ENCODE results near the gene ARV1. TPM values are rescaled to one million over a fixed set of nuclear protein-coding genes. Genes with fewer than 3 reads are reported as not detected.

ARV1 gene
- total and polyA plus RNA-seq, 2 of the 13 experiments (the other 11 are each of a cell fraction or from before 2014, with no cell fraction given), result 13.0 to 15.2 TPM

DNA sequence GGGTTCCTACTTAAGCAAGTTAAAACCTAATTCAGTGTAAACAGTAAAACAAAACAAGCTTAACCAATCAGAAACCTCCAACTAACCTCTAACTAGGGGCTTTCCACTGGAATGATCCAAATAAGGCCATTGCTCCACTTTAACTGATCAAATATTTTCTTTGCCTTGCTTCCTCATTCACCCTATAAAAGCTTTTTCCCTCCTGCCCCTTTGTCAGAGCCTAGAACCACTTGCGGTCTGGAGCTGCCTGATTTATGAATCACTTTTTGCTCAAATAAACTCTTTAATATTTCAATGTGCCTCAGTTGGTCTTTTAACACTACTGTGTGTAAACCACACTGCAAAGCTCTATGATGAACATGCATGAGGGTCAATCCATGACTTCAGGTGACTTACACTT is 65.7 kb downstream of the ARV1 start:
- peaks cover 10% of the 10 kb centered on the region; the same call in 1 of the 2 replicates for H3K4me1 ChIP-seq (ENCODE audit: insufficient read depth, low read length)
- no peak for ATAC-seq
- 73% methylated on average over 1 of the region's 1 CpG for WGBS (ENCODE audit: low lambda C conversion rate)
- H3K79me2 ChIP-seq (ENCODE audit: insufficient read depth, low read length), result no peaks in the 10 kb centered on the region
- no peak for FAIRE-seq
- DNase-seq (ENCODE audit: low spot score), result no peak
- no peak overlapping the region for H3K9ac ChIP-seq (ENCODE audit: insufficient read depth, low read depth, low read length)
- no peak for TF ChIP-seq NFE2 (CRISPR knock-in tag; IDR thresholded peaks at IDR 0.05)
- TF ChIP-seq ZNF709 (CRISPR knock-in tag; IDR thresholded peaks at IDR 0.05), result no peak
- TF ChIP-seq, protein P1, sequence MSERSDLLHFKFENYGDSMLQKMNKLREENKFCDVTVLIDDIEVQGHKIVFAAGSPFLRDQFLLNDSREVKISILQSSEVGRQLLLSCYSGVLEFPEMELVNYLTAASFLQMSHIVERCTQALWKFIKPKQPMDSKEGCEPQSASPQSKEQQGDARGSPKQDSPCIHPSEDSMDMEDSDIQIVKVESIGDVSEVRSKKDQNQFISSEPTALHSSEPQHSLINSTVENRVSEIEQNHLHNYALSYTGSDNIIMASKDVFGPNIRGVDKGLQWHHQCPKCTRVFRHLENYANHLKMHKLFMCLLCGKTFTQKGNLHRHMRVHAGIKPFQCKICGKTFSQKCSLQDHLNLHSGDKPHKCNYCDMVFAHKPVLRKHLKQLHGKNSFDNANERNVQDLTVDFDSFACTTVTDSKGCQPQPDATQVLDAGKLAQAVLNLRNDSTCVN (CRISPR knock-in tag; IDR thresholded peaks at IDR 0.05; ENCODE audit: borderline replicate concordance), result no peak
- TF ChIP-seq, protein P2, sequence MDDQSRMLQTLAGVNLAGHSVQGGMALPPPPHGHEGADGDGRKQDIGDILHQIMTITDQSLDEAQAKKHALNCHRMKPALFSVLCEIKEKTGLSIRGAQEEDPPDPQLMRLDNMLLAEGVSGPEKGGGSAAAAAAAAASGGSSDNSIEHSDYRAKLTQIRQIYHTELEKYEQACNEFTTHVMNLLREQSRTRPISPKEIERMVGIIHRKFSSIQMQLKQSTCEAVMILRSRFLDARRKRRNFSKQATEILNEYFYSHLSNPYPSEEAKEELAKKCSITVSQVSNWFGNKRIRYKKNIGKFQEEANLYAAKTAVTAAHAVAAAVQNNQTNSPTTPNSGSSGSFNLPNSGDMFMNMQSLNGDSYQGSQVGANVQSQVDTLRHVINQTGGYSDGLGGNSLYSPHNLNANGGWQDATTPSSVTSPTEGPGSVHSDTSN (CRISPR knock-in tag; IDR thresholded peaks at IDR 0.05; ENCODE audit: borderline replicate concordance), result no peak
- no peak for TF ChIP-seq GZF1 (CRISPR knock-in tag; IDR thresholded peaks at IDR 0.05)
- TF ChIP-seq SIN3B (IDR thresholded peaks at IDR 0.05; ENCODE audit: low read length), result no peak
- TF ChIP-seq XRCC5 (optimal IDR thresholded peaks at IDR 0.05; ENCODE audit: low read length), result no peak
- TF ChIP-seq NFE2L1 (CRISPR knock-in tag; IDR thresholded peaks at IDR 0.05; ENCODE audit: borderline replicate concordance), result no peak
- TF ChIP-seq GTF2F1 (IDR thresholded peaks at IDR 0.05; ENCODE audit: low read length), result no peak
- no peak for TF ChIP-seq DBP (CRISPR knock-in tag; IDR thresholded peaks at IDR 0.05; ENCODE audit: not compliant biosample characterization)
- no peak for TF ChIP-seq ZNF510 (CRISPR knock-in tag; IDR thresholded peaks at IDR 0.05; ENCODE audit: low read depth)
- H3K4me3 ChIP-seq (replicated peaks in 1 of 3; ENCODE audit: insufficient read depth in 1 of 3, low read depth in 2 of 3, low read length in 3 of 3), result no peak overlapping the region
- H3K27ac ChIP-seq (ENCODE audit: extremely low read length, insufficient read depth, low read length), result no peak overlapping the region
- intact Hi-C loops (cut with micrococcal nuclease; ENCODE audit: unreplicated experiment), result no loop called here
- H4K20me1 ChIP-seq (ENCODE audit: insufficient read depth, low read length), result no peaks in the 10 kb centered on the region
- no peak overlapping the region for H2AFZ ChIP-seq (ENCODE audit: low read length)
- no peaks in the 10 kb centered on the region for H3K36me3 ChIP-seq (replicated peaks in 1 of 2; ENCODE audit: control insufficient read depth in 1 of 2, insufficient read depth in 2 of 2, low read length in 2 of 2)
- H3K27me3 ChIP-seq (ENCODE audit: control insufficient read depth in 1 of 2, insufficient read depth in 2 of 2, low read length in 2 of 2), result peaks cover 4 to 25% of the 10 kb centered on the region in 2 experiments; a peak in 4 of 5 replicates
- H3K9me3 ChIP-seq (ENCODE audit: low read length), result peaks cover 14% of the 10 kb centered on the region
- BruUV-seq (replicated peaks), result no TSS peak
- no peak overlapping the region for H3K4me2 ChIP-seq (ENCODE audit: low read depth, low read length)
- in situ Hi-C loops (cut with HindIII; ENCODE audit: extremely low pct_ligation_motif_present, low pct_unique_long_range_greater_than_20kb), result no loop called here
- ChIA-PET CTCF (ENCODE audit: low intra/inter-chr PET ratio, low total read pairs) (no interaction called here), POLR2A (no interaction called here)

Data from HepG2 (cell line).